ENCODE results near the gene POP4.

POP4 gene

DNA sequence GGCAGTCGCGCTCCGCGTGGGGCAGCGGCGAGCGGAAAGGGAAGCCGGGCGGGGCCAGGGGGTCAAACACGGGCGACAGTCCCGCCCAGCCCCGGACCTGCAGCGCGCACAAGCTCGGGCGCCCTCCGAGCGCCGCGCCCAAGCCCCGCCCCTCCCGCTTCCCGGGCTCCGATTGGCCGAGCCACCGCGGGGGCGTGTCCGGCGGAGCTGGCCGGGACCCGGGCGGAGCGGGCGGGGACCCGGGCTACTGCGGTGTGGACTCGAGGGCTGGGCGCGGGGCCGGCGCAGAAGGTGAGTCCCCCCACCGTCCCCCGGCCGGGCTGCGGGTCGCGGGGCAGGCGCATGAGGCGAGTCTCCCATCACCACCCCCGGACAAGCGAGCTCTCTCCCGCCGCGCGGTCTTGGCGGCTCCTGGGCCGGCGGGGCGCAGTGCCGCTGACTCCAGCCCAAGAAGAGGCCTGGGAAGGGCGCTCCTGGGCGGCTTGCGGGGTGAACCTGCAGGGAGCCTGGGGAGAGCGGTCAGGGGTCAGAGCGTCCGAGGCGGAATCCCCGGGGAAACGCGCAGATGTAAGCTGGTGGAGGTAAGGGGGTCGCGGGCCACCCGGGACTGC is 59.2 kb downstream of the POP4 start, which contains the start of gene PLEKHF1:
TSS of gene PLEKHF1 (plus strand) at position 247 of the 611 bp plus-strand sequence. CDS start 8,379 bp downstream, outside the sequence.
- peak; percentile 26 for DNase-seq

GRCh38 chr19:29665826-29666577 is 59.9 kb downstream of the POP4 start:
- DNase-seq = no peak

All from amniotic stem cell (primary cell).